CD4-positive, alpha-beta memory T cell (primary cell): Measurements from ENCODE around the gene GUCA1C. TPM values are rescaled to one million over a fixed set of nuclear protein-coding genes. Genes with fewer than 3 reads are reported as not detected.

Source experiments
- CTCF ChIA-PET: fragments of 350-600 bp; sonication (Branson Sonifier 250); formaldehyde crosslinking; loops from one replicate; lab custom pipeline; 2021; ENCODE audit warnings: inconsistent platforms; ENCODE audit not compliant: partially characterized antibody; lab: Charles Lee
- POLR2A ChIA-PET: fragments of 350-600 bp; sonication (Branson Sonifier 250); formaldehyde crosslinking; loops from one replicate; lab custom pipeline; 2021; ENCODE audit not compliant: partially characterized antibody; lab: Charles Lee
- DNase-seq, 5 donors: peaks; one replicate each; pipeline versions ENCODE4 v3.0.0 to v3.0.0-alpha.2; 2020 to 2022; ENCODE audit warnings: mixed read lengths in 1 of 5
- H3K27ac ChIP-seq: one replicate; pipeline ENCODE4 v1.7.0; 2013; ENCODE audit warnings: low read depth, low read length
- H3K27me3 ChIP-seq: 2 replicates; pipeline ENCODE4 v1.7.0; 2013; ENCODE audit warnings: mild to moderate bottlenecking, low read length, moderate library complexity; ENCODE audit not compliant: insufficient read depth
- H3K36me3 ChIP-seq: 2 replicates; pipeline ENCODE4 v1.7.0; 2013; ENCODE audit warnings: mild to moderate bottlenecking, low read length, moderate library complexity; ENCODE audit not compliant: insufficient read depth
- H3K4me1 ChIP-seq: 2 replicates; pipeline ENCODE4 v1.7.0; 2013; ENCODE audit warnings: mild to moderate bottlenecking, low read length, moderate library complexity; ENCODE audit not compliant: insufficient read depth
- H3K4me3 ChIP-seq, 2 donors: one replicate each; pipeline ENCODE4 v1.7.0; 2013; ENCODE audit warnings: low read length in 2 of 2, mild to moderate bottlenecking in 1 of 2
- H3K9me3 ChIP-seq, 2 donors: one replicate each; pipeline ENCODE4 v1.7.0; 2013; ENCODE audit warnings: low read length in 2 of 2, control low read depth in 1 of 2; ENCODE audit not compliant: control insufficient read depth in 1 of 2
- H3K27ac Mint-ChIP-seq, 7 donors: one replicate each; pipeline ENCODE4 v1.8.0; 2020 to 2021; ENCODE audit warnings: mixed read lengths in 7 of 7, mild to moderate bottlenecking in 6 of 7, inconsistent platforms in 3 of 7, moderate library complexity in 3 of 7
- H3K27me3 Mint-ChIP-seq, 2 donors: one replicate each; pipeline ENCODE4 v1.8.0; 2020 to 2021; ENCODE audit warnings: mixed read lengths in 2 of 2
- H3K36me3 Mint-ChIP-seq, 2 donors: one replicate each; pipeline ENCODE4 v1.8.0; 2020 to 2021; ENCODE audit warnings: mixed read lengths in 2 of 2, inconsistent platforms in 1 of 2, mild to moderate bottlenecking in 1 of 2
- H3K4me1 Mint-ChIP-seq, 4 donors: one replicate each; pipeline ENCODE4 v1.8.0; 2020 to 2021; ENCODE audit warnings: mixed read lengths in 4 of 4, mild to moderate bottlenecking in 1 of 4
- H3K4me3 Mint-ChIP-seq, 8 donors: one replicate each; pipeline ENCODE4 v1.8.0; 2020 to 2021; ENCODE audit warnings: mixed read lengths in 8 of 8, mild to moderate bottlenecking in 7 of 8, moderate library complexity in 6 of 8, inconsistent platforms in 3 of 8
- H3K9me3 Mint-ChIP-seq, 8 donors: one replicate each; pipeline ENCODE4 v1.8.0; 2020 to 2021; ENCODE audit warnings: mixed read lengths in 8 of 8, mild to moderate bottlenecking in 5 of 8, inconsistent platforms in 3 of 8, moderate library complexity in 1 of 8
- intact Hi-C: fragments of 100-400 bp; cut with micrococcal nuclease; formaldehyde crosslinking; loops from one replicate; pipeline ENCODE4 v1.15.1; 2023
- polyA plus RNA-seq, 2 donors: library from polyadenylated mRNA; unstranded; fragments of 300-500 nt; fragmentation: Illumina TruSeq; gene quantifications; one replicate each; pipeline ENCODE4 v1.2.3, GENCODE V29; 2021
- total RNA-seq, 2 experiments: library from RNA; stranded (reverse); gene quantifications; one replicate each; pipeline ENCODE4 v1.2.3, GENCODE V29; 2021

GUCA1C gene
- total and polyA plus RNA-seq, 4 experiments from 2014 or later: not detected

DNA sequence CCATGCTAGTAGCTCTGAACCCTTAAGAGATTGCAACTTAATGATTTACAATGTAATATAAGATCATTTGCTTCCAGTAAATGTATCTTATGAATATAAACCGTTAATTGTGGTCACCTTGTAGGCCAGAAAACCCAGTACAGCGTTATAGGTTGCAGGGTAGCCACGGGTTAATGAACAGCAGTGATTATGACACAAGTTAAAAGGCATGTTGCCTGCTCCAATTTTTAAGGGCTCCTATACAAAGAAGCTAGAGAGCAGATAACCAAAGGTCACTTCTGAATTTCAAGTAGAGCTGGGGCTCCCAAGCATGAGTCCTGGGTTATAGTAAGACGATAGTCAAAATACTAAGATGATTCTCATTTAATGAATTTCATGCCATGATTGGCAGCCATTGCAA lies 13.5 kb downstream of the GUCA1C start:
- Mint-ChIP-seq H3K9me3 (no peaks in the 10 kb centered on the region), H3K27me3 (no peaks in the 10 kb centered on the region), H3K4me3 (no peak overlapping the region), H3K4me1 (no peaks in the 10 kb centered on the region), H3K27ac (no peak overlapping the region), H3K36me3 (no peaks in the 10 kb centered on the region)
- H3K27me3 ChIP-seq: no peaks in the 10 kb centered on the region
- H3K4me3 ChIP-seq: no peak overlapping the region
- no peaks in the 10 kb centered on the region for H3K9me3 ChIP-seq
- H3K27ac ChIP-seq: no peak overlapping the region
- no peak for DNase-seq
- H3K36me3 ChIP-seq: no peaks in the 10 kb centered on the region
- CTCF ChIA-PET: interaction anchor here (1.6 kb wide), 1 partner anchor 25 kb away, joined by 4 read pairs; no protein-coding TSS in a partner anchor
- no peaks in the 10 kb centered on the region for H3K4me1 ChIP-seq
- POLR2A ChIA-PET: no interaction called here
- intact Hi-C loops: no loop called here

GRCh38 chr3:108936924-108937689 lies 16.6 kb downstream of the GUCA1C start:
- Mint-ChIP-seq H3K9me3 (peaks cover 0 to 4% (median 0%) of the 10 kb centered on the region in 8 donors), H3K27me3 (peaks cover 0 to 2% of the 10 kb centered on the region in 2 donors), H3K36me3 (no peaks in the 10 kb centered on the region), H3K4me3 (no peak overlapping the region), H3K4me1 (no peaks in the 10 kb centered on the region), H3K27ac (no peak overlapping the region)
- no peak for DNase-seq
- intact Hi-C loops: no loop called here
- Histone ChIP-seq H3K36me3 (no peaks in the 10 kb centered on the region), H3K27me3 (no peaks in the 10 kb centered on the region), H3K9me3 (no peaks in the 10 kb centered on the region), H3K4me3 (no peak overlapping the region), H3K27ac (no peak overlapping the region), H3K4me1 (no peaks in the 10 kb centered on the region)
- POLR2A ChIA-PET: no interaction called here
- CTCF ChIA-PET: interaction anchor here (1.5 kb wide), 1 partner anchor 10 kb away, joined by 6 read pairs; no protein-coding TSS in a partner anchor

DNA sequence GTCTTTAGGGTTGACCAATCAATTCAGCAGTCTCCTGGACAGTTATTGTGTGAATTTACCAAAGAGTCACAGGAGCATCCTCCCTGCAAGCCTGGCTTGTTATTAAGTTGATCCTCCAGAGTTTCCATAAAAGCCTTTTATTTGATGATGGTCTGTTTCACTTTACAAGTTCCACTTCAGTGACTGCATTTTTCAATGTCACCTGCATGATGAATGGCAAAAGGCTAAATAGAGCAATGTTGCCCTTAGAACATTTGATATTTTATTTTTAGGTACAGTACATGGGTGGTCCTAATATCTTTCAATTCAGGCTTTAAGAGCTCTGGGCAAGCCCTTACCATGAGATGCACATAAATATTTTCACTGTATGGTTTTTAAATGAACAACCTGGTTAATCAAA lies 22.6 kb downstream of the GUCA1C start:
- Histone ChIP-seq H3K4me1 (no peaks in the 10 kb centered on the region), H3K9me3 (no peaks in the 10 kb centered on the region), H3K4me3 (no peak overlapping the region), H3K27ac (no peak overlapping the region), H3K27me3 (no peaks in the 10 kb centered on the region), H3K36me3 (no peaks in the 10 kb centered on the region)
- Mint-ChIP-seq H3K27me3 (peaks cover 15 to 17% of the 10 kb centered on the region in 2 donors), H3K36me3 (peaks cover 3 to 4% of the 10 kb centered on the region in 2 donors), H3K9me3 (peaks cover 2 to 24% (median 13%) of the 10 kb centered on the region in 8 donors), H3K27ac (no peak overlapping the region), H3K4me1 (no peaks in the 10 kb centered on the region), H3K4me3 (no peak overlapping the region)
- CTCF ChIA-PET: interaction anchor here (1.3 kb wide), 1 partner anchor 15 kb away, joined by 5 read pairs; no protein-coding TSS in a partner anchor
- POLR2A ChIA-PET: no interaction called here
- DNase-seq: no peak
- intact Hi-C loops: no loop called here

- Mint-ChIP-seq H3K9me3 (peaks cover 0 to 5% (median 0%) of the 10 kb centered on the region in 8 donors), H3K4me1 (peaks cover 10 to 15% (median 11%) of the 10 kb centered on the region in 4 donors), H3K4me3 (no peak overlapping the region), H3K36me3 (no peaks in the 10 kb centered on the region), H3K27ac (no peak overlapping the region), H3K27me3 (peaks cover 2 to 8% of the 10 kb centered on the region in 2 donors)
- no peak overlapping the region for H3K4me3 ChIP-seq
- no peaks in the 10 kb centered on the region for H3K9me3 ChIP-seq
- H3K36me3 ChIP-seq: no peaks in the 10 kb centered on the region
- ChIA-PET CTCF (interaction anchor here (1.5 to 11.4 kb wide), 3 partner anchors 100 to 429 kb away, joined by 5 to 191 read pairs (median 5); no protein-coding TSS in a partner anchor), POLR2A (no interaction called here)
- no peaks in the 10 kb centered on the region for H3K27me3 ChIP-seq
- intact Hi-C loops: no loop called here
- H3K4me1 ChIP-seq: peaks cover 9% of the 10 kb centered on the region
- no peak overlapping the region for H3K27ac ChIP-seq
- DNase-seq: no peak
Measured at GRCh38 chr3:108918866-108919265, 34.8 kb downstream of the GUCA1C start.

- Histone ChIP-seq H3K4me1 (peaks cover 9% of the 10 kb centered on the region), H3K9me3 (no peaks in the 10 kb centered on the region), H3K4me3 (no peak overlapping the region), H3K27me3 (no peaks in the 10 kb centered on the region), H3K36me3 (no peaks in the 10 kb centered on the region), H3K27ac (no peak overlapping the region)
- peaks cover 0 to 1% (median 0%) of the 10 kb centered on the region in 8 donors for H3K9me3 Mint-ChIP-seq
- peak; percentile 73 to 75 (median 73) for DNase-seq
- ChIA-PET POLR2A (interaction anchor here (0.7 to 2.5 kb wide), 6 partner anchors 51 to 326 kb away, joined by 3 to 9 read pairs (median 4); partner anchors contain the start of genes CIP2A and DZIP3), CTCF (interaction anchor here (0.6 to 11.4 kb wide), 55 partner anchors 9 to 463 kb away, joined by 3 to 191 read pairs (median 5); partner anchors contain the start of genes CIP2A, DZIP3 and TRAT1)
- peak overlapping the region in 7 of 8 donors; percentile 41 to 77 (median 61) for H3K4me3 Mint-ChIP-seq
- H3K4me1 Mint-ChIP-seq: peaks cover 15 to 23% (median 16%) of the 10 kb centered on the region in 4 donors
- H3K27ac Mint-ChIP-seq: peak overlapping the region in 2 of 7 donors; percentile 29 to 66
- intact Hi-C loops: loop anchor here (1.0 kb wide), 6 partner anchors 93 to 426 kb away; partner anchors contain the start of gene TRAT1
- peaks cover 2 to 4% of the 10 kb centered on the region in 2 donors for H3K27me3 Mint-ChIP-seq
- H3K36me3 Mint-ChIP-seq: no peaks in the 10 kb centered on the region
Measured at GRCh38 chr3:108914774-108915641, 38.7 kb downstream of the GUCA1C start.

DNA sequence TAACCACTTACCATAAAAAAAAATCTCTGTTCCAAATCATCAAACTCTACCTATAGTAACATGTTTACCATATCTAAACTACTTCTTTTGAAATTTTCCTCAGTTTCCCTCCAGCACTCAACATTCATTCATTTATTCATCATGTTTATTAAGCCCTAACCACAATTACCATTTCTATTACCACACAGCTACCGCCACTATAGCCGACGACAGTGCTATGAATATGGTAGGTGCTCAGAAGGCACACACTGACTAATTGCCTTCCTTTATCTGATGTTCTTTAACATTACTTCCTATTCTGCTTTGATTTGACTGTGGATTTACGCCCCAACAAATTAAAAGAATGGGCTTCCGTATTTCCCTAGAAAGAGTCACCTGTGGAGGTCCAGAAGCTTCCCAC lies 43.9 kb downstream of the GUCA1C start:
- no peaks in the 10 kb centered on the region for H3K9me3 ChIP-seq
- ChIA-PET CTCF (interaction anchor here (8.3 kb wide), 1 partner anchor 89 kb away, joined by 149 read pairs; the partner anchor contains the start of gene TRAT1), POLR2A (no interaction called here)
- no peaks in the 10 kb centered on the region for H3K36me3 Mint-ChIP-seq
- intact Hi-C loops: no loop called here
- peaks cover 0 to 1% of the 10 kb centered on the region in 2 donors for H3K27me3 Mint-ChIP-seq
- no peak overlapping the region for H3K4me3 Mint-ChIP-seq
- H3K27me3 ChIP-seq: no peaks in the 10 kb centered on the region
- peaks cover 6% of the 10 kb centered on the region for H3K4me1 ChIP-seq
- H3K9me3 Mint-ChIP-seq: peaks cover 0 to 1% (median 0%) of the 10 kb centered on the region in 8 donors
- H3K27ac ChIP-seq: no peak overlapping the region
- no peak overlapping the region for H3K4me3 ChIP-seq
- H3K27ac Mint-ChIP-seq: peak overlapping the region in 1 of 7 donors; percentile 65
- peaks cover 12 to 17% (median 13%) of the 10 kb centered on the region in 4 donors for H3K4me1 Mint-ChIP-seq
- H3K36me3 ChIP-seq: no peaks in the 10 kb centered on the region
- no peak for DNase-seq
